ENCODE data around the gene PLAC8.
"Not testable (repeated sequence)": the region's sequence is repeated elsewhere in the genome, so short reads cannot be mapped to it uniquely, and the experiment has no call there.

PLAC8 gene

DNA sequence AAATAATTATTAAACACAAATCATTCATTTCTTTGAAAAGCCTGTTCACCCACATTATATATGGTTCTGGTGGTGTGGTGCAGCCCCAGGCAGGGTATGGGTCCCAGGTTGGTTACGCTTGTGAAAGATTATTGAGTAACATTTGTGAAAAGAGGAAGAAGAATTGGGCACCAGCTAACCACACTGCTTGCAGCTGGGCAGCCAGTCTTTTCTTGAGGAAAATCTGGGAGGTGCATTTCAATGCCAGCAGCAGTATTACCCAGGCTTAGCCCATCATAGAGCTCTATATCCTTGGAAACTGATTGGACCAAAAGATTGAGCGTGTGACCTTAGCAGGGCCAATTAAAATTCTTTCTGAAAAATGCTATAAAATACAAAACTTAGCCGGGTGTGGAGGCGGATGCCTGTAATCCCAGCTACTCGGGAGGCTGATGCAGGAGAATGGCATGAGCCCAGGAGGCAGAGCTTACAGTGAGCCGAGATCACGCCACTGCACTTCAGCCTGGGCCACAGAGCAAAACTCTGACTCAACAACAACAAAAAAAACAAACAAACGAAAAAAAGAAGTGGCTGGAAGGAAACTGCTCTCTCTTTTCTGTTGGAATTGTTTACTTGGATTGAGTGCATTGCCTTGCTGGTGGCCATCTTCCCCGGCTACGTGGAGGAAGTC, 9.7 kb upstream of the PLAC8 start:
- DNase-seq, result no peak
- Mint-ChIP-seq H3K27me3 (no peaks in the 10 kb centered on the region), H3K4me1 (ENCODE audit: low read depth) (peaks cover 14% of the 10 kb centered on the region), H3K36me3 (ENCODE audit: low read depth) (no peaks in the 10 kb centered on the region), H3K9me3 (no peaks in the 10 kb centered on the region), H3K27ac (no peak overlapping the region), H3K4me3 (no peak overlapping the region)

DNA sequence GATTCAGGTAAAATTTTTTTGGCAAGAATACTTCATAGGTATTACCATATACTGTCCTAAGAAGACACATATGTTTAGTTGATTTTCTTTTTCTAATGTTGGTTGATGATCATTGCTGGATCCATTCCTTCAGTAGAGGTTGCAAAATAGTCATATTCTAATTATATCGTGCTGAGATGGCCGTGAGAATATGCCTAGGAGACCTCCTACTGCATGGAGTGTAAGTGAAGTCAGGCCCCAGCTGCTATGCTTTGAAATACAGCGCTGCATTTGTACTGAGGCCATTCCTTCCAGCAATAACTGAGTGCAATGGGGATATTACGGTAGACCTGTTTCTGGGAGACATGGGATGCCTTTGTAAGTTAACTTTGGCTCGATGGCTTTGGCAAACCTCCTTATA, 6.7 kb upstream of the PLAC8 start:
- Mint-ChIP-seq H3K9me3 (no peaks in the 10 kb centered on the region), H3K27me3 (no peaks in the 10 kb centered on the region), H3K4me3 (no peak overlapping the region), H3K27ac (no peak overlapping the region), H3K4me1 (ENCODE audit: low read depth) (peaks cover 9% of the 10 kb centered on the region), H3K36me3 (ENCODE audit: low read depth) (no peaks in the 10 kb centered on the region)
- DNase-seq, result no peak

DNA sequence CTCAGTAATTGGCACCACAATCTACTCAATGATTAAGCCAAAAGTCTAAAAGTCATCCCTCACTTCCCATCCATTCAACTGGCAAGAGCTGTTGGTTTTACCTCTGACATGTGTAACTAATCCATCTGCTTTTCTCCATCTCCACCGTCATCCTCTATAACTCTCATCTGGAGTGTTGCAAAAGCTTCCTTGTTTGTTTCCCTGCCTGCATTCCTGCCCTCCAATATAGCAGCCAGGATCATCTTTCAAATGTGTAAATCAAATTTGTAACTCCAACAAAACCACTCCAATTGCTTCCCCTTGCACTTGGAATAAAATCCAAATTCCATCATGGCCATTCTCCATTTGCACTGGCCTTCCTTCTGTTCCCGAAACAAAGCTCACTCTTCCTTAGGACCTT, 4.3 kb upstream of the PLAC8 start:
- H3K36me3 Mint-ChIP-seq (ENCODE audit: low read depth), result no peaks in the 10 kb centered on the region
- no peaks in the 10 kb centered on the region for H3K27me3 Mint-ChIP-seq
- no peak overlapping the region for H3K4me3 Mint-ChIP-seq
- peaks cover 18% of the 10 kb centered on the region for H3K4me1 Mint-ChIP-seq (ENCODE audit: low read depth)
- no peak overlapping the region for H3K27ac Mint-ChIP-seq
- H3K9me3 Mint-ChIP-seq, result no peaks in the 10 kb centered on the region
- no peak for DNase-seq

DNA sequence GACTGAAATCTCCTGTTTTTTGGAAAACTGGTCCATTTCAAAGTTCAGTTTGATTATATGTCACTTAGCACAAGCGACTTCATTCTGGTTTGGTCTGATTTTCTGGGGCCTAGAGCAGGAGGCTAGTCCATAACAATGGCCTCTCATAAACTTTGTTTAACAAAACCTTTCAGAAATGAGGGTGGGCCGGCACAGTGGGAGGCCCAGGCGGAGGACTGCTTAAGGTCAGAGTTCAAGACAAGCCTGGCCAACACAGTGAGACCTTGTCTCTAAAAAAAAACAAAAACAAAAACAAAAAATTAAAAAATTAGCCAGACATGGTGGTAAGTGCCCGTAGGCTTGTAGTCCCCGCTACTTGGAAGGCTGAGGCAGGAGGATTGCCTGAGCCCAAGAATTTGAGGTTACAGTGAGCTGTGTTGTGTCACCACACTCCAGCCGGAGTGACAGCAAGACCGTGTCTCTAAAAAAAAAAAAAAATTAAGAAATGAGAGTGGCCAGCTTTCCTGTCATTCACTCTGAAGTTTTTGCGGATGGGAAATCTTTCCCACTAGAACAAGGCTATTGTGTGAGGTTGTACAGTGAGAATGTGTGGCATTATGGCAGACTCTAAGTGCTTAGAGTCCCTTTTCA, 1.2 kb upstream of the PLAC8 start:
- no peak for DNase-seq
- H3K27me3 Mint-ChIP-seq, result no peaks in the 10 kb centered on the region
- H3K4me1 Mint-ChIP-seq (ENCODE audit: low read depth), result peaks cover 41% of the 10 kb centered on the region
- H3K9me3 Mint-ChIP-seq, result no peaks in the 10 kb centered on the region
- H3K27ac Mint-ChIP-seq, result peak overlapping the region; percentile 91
- no peak overlapping the region for H3K4me3 Mint-ChIP-seq
- no peaks in the 10 kb centered on the region for H3K36me3 Mint-ChIP-seq (ENCODE audit: low read depth)

DNA sequence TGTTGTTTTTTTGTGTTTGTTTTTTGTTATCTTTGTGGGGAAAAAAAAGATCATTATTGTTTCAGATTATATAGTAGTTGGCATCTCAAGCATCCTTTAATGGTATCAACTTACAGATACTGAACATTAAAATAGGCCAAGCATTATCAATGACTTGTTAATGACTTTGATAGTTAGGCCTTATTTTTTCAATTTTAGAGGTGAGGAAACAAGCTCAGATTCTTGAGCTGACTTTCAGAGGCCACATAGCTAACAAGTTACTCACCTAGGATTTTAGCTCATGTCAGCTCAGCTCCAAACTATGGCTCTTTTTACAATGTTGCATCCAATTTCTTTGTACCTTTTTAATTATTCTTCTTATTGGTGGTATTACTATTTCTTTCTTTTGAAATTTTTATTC, 471 bp upstream of the PLAC8 start:
- H3K9me3 Mint-ChIP-seq, result no peaks in the 10 kb centered on the region
- no peaks in the 10 kb centered on the region for H3K27me3 Mint-ChIP-seq
- peak overlapping the region; percentile 91 for H3K27ac Mint-ChIP-seq
- peak overlapping the region; percentile 79 for H3K4me3 Mint-ChIP-seq
- H3K4me1 Mint-ChIP-seq (ENCODE audit: low read depth), result peaks cover 45% of the 10 kb centered on the region
- no peak for DNase-seq
- H3K36me3 Mint-ChIP-seq (ENCODE audit: low read depth), result peaks cover 3% of the 10 kb centered on the region

DNA sequence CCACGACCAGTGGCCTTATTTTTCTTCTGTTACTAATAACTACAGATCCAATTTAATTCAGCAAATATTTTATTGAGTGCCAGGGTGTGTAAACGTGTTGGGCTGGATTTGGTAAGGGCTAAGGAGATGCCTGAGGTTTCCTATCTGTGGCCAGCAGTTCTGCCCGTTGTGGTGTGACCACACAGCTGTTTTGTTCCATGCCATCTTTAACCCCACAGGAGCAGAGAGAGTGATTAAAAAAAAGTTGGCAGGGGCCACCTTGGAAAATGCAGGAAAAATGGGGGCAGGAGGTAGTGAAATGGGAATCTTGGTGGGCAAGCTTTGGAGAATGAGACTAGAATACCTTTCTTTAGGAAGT, 1.1 kb downstream of the PLAC8 start:
- no peak for DNase-seq
- Mint-ChIP-seq H3K36me3 (ENCODE audit: low read depth) (peaks cover 6% of the 10 kb centered on the region), H3K27ac (peak overlapping the region; percentile 92), H3K4me1 (ENCODE audit: low read depth) (peaks cover 53% of the 10 kb centered on the region), H3K4me3 (peak overlapping the region; percentile 79), H3K9me3 (no peaks in the 10 kb centered on the region), H3K27me3 (no peaks in the 10 kb centered on the region)

DNA sequence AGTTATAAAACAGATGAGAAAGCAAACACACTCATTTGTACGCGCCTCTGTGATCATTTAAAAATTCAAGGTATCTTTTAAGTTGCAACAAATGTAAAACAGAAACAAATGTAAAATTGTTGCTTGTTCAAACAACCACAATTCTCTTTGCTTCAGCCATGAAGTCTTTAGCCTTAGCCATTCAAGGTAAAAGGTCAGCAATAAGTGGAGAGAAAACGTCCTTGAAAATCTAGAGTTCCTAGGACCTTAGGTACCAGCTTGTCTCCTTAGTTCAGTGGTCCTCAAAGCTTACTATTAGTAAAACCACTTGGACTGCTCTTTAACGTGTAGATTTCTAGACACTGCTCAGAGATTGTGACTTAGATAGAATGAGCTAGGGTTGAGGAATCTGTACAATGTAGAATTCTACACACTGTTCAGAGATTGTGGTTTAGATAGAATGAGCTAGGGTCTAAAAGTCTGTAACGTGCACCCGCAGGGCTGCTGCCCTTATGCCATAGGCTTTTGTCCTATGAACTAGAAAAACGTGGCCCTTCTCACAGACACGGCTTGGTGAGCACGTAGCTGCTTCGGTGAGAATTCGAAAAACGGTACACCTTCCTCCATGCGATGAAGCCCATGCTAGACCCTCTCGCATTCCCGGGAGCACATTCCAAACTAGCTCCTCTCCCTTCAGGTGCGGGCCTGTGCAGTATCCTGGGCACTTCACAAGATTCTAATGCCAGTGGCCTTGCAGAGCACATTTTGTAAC, 1.7 kb downstream of the PLAC8 start:
- no peaks in the 10 kb centered on the region for H3K27me3 Mint-ChIP-seq
- no peaks in the 10 kb centered on the region for H3K9me3 Mint-ChIP-seq
- H3K36me3 Mint-ChIP-seq (ENCODE audit: low read depth), result peaks cover 6% of the 10 kb centered on the region
- peak overlapping the region; percentile 79 for H3K4me3 Mint-ChIP-seq
- peaks cover 56% of the 10 kb centered on the region for H3K4me1 Mint-ChIP-seq (ENCODE audit: low read depth)
- peak overlapping the region; percentile 92 for H3K27ac Mint-ChIP-seq
- peak; percentile 69 for DNase-seq

DNA sequence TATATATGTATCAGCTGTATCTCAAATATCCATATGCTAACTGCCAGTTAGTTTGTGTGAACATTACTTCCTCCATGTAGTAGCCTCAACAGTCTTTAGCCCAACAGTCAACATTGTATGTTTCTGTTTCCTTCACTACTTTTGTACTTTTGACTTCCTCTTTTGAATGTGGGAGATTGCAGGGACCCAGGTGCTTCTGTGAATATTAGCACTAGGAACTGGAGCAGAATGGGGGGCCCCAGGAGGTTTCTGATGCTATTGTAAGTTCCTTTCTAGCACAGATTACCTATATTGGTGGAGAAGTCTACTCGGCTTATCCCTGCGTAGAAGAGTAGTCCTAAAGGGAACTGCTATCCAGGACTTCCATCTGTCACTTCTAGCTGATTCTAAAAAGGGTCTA, 2.3 kb downstream of the PLAC8 start:
- DNase-seq, result peak; percentile 40
- no peaks in the 10 kb centered on the region for H3K9me3 Mint-ChIP-seq
- peak overlapping the region; percentile 79 for H3K4me3 Mint-ChIP-seq
- H3K4me1 Mint-ChIP-seq (ENCODE audit: low read depth), result peaks cover 61% of the 10 kb centered on the region
- H3K27me3 Mint-ChIP-seq, result no peaks in the 10 kb centered on the region
- H3K36me3 Mint-ChIP-seq (ENCODE audit: low read depth), result peaks cover 6% of the 10 kb centered on the region
- peak overlapping the region; percentile 92 for H3K27ac Mint-ChIP-seq

DNA sequence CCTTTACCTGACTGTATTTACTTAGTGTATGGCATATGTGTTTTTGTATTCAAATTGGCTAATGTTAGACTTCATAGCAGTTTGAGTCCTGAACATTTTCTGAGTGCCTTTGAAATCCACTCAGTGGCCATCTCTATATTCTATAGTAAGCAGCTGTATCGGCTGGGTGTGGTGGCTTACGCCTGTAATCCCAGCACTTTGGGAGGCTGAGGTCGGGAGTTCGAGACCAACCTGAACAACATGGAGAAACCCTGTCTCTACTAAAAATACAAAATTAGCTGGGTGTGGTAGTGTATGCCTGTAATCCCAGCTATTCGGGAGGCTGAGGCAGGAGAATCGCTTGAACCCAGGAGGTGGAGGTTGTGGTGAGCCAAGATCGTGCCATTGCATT, 2.8 kb downstream of the PLAC8 start:
- not testable (repeated sequence) for DNase-seq; H3K36me3 Mint-ChIP-seq (ENCODE audit: low read depth); H3K9me3 Mint-ChIP-seq; H3K27me3 Mint-ChIP-seq
- peak overlapping the region; percentile 89 for H3K27ac Mint-ChIP-seq
- H3K4me3 Mint-ChIP-seq, result peak overlapping the region; percentile 63
- peaks cover 64% of the 10 kb centered on the region for H3K4me1 Mint-ChIP-seq (ENCODE audit: low read depth)

DNA sequence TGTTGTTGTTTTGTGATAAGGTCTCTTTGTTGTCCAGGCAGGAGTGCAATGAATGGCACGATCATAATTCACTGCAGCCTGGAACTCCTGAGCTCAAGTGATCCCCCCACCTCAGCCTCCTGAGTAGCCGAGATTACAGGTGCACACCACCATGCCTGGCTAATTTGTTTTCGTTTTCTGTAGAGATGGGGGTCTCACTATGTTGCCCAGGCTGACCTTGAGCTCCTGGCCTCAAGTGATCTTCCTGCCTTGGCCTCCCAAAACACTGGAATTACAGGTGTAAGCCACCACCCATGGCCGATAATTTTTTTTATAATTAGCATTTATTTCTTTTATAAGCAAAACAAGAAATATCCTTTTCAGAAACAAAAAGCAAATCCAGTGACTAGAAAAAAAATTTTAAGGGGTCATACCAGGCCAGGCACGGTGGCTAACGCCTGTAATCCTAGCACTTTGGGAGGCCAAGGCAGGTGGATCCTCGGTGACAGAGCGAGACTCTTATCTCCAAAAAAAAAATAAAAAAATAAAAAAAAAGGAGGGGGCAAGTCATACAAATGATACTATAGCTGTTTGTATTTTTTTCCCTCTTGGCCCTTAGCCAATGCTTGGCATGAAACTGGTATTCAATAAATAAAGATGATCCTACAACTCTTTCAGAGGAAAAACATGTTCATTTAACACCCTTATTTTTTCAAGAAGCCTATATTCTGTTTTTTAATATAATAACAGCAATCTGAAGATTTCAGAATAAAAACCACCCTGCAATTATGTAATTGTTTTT, 3.4 kb downstream of the PLAC8 start:
- peak overlapping the region; percentile 91 for H3K4me3 Mint-ChIP-seq
- H3K27me3 Mint-ChIP-seq, result no peaks in the 10 kb centered on the region
- no peaks in the 10 kb centered on the region for H3K9me3 Mint-ChIP-seq
- H3K27ac Mint-ChIP-seq, result peak overlapping the region; percentile 98
- peaks cover 10% of the 10 kb centered on the region for H3K36me3 Mint-ChIP-seq (ENCODE audit: low read depth)
- DNase-seq, result no peak
- H3K4me1 Mint-ChIP-seq (ENCODE audit: low read depth), result peaks cover 69% of the 10 kb centered on the region

DNA sequence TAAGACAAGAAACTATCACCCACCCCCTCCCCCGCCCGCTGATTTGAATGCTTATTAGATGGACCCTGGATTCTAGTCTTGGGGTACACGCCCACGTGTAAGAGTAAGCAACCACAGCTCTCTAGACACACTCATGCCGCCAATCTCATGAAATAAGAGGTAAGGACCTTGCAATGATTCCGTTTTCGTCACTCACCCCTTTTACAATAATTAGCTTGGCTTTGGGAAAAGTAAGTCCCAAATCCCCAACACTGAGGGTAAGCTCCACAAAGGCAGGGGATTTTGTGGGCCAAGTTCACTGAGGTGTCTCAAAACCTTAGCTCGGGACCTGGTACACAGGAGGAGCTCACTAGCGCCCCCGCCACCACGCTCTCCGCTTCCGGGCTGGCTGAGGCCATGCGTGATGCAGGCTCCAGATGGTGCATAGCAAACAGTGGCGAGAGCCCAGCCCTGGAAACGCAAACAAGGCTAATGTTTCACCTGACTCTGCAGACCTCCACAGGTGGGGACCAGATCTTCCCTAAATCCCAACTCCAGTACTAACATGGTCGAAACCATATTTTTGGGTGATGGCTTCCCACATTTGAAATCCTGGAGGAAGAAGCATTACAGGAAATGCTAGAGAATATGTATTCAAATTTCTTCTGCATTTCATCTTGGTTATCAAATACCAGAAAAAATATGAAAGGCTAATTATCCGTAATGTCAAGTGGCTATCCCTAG, 4.1 kb downstream of the PLAC8 start:
- Mint-ChIP-seq H3K4me3 (peak overlapping the region; percentile 91), H3K4me1 (ENCODE audit: low read depth) (peaks cover 69% of the 10 kb centered on the region), H3K27me3 (no peaks in the 10 kb centered on the region), H3K9me3 (no peaks in the 10 kb centered on the region), H3K27ac (peak overlapping the region; percentile 98), H3K36me3 (ENCODE audit: low read depth) (peaks cover 12% of the 10 kb centered on the region)
- peak; percentile 93 for DNase-seq

DNA sequence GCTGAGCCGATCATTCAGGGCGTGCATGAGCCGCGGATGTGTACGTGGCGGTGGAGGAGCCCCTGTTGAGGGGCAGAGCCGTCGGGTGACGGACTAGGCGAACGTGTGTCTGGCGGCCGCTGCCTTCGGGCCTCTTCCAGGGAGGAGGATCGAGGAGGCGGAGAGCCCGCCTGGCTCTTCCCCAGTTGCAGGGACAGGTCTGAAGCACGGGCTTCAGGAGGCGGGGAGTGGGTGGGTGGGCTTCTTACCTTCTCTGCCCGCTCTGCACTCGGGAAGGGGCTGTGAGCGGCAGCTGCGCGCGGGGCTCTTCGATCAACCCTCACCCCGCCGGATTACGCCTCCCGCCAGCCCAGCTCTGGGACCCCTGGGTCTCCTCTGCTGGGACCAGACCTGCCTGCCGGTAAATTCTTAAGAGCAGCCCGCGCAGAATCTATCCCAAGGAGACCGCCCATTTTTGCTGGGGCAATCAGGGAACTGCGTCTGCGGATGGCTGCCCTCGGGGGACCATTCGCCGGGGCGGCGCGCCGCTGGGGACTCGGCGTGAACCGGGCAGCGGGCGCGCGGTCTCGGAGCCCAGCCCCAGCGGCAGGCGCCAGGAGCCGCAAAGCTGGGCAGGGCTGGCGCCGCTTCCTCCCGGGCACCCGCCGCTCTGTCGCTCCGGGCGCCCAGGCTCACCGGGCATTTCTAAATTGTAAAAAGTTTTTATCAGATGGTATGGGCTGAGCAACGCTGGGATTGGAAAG, 4.9 kb downstream of the PLAC8 start:
- H3K27ac Mint-ChIP-seq, result peak overlapping the region; percentile 98
- no peaks in the 10 kb centered on the region for H3K9me3 Mint-ChIP-seq
- H3K36me3 Mint-ChIP-seq (ENCODE audit: low read depth), result peaks cover 19% of the 10 kb centered on the region
- DNase-seq, result peak; percentile 79
- peak overlapping the region; percentile 91 for H3K4me3 Mint-ChIP-seq
- H3K4me1 Mint-ChIP-seq (ENCODE audit: low read depth), result peaks cover 68% of the 10 kb centered on the region
- H3K27me3 Mint-ChIP-seq, result no peaks in the 10 kb centered on the region

DNA sequence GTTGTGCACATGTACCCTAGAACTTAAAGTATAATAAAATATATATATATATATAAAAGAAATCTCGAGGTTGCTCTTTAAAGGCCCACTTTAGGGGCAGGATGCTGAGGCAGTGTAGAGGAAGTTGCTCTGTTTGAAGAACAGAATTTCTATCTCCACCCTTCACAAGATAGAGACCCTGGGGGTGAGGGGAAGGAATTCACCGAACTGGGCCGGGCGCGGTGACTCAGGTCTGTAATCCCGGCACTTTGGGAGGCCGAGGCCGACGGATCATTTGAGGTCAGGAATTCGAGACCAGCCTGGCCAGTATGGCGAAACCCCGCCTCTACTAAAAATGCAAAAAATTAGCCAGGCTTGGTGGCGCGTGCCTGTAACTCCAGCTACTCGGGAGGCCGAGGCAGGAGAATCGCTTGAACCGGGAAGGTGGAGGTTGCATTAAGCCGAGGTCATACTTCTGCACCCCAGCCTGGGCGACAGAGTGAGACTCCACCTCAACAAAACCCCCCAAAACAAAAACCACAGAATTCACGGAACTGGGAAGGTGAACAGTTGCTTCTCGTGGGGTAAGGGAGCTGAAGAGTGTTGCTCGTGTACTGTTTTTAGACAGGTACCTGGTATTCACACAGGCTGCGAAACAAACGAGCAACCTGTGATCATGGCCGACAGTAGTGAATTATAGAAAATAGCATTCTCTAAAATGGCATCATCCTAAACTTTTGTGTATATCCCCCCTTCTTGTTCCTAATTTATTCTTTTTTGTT, 6.2 kb downstream of the PLAC8 start:
- H3K4me1 Mint-ChIP-seq (ENCODE audit: low read depth), result peaks cover 64% of the 10 kb centered on the region
- H3K27me3 Mint-ChIP-seq, result no peaks in the 10 kb centered on the region
- peaks cover 28% of the 10 kb centered on the region for H3K36me3 Mint-ChIP-seq (ENCODE audit: low read depth)
- peak overlapping the region; percentile 91 for H3K4me3 Mint-ChIP-seq
- peak; percentile 53 for DNase-seq
- H3K27ac Mint-ChIP-seq, result peak overlapping the region; percentile 98
- no peaks in the 10 kb centered on the region for H3K9me3 Mint-ChIP-seq
